ENCODE data around the gene MICA. TPM values are rescaled to one million over a fixed set of nuclear protein-coding genes. Genes with fewer than 3 reads are reported as not detected.

Gene MICA
- not detected for polyA plus RNA-seq (2012; ENCODE audit: insufficient read depth, insufficient read length, low read depth)

GRCh38 chr6:31403283-31404060 is at the start of gene MICA:
TSS of gene MICA (plus strand) at chr6:31403595. CDS start at chr6:31403633, 38 bp downstream.
- TF ChIP-seq, protein P1, sequence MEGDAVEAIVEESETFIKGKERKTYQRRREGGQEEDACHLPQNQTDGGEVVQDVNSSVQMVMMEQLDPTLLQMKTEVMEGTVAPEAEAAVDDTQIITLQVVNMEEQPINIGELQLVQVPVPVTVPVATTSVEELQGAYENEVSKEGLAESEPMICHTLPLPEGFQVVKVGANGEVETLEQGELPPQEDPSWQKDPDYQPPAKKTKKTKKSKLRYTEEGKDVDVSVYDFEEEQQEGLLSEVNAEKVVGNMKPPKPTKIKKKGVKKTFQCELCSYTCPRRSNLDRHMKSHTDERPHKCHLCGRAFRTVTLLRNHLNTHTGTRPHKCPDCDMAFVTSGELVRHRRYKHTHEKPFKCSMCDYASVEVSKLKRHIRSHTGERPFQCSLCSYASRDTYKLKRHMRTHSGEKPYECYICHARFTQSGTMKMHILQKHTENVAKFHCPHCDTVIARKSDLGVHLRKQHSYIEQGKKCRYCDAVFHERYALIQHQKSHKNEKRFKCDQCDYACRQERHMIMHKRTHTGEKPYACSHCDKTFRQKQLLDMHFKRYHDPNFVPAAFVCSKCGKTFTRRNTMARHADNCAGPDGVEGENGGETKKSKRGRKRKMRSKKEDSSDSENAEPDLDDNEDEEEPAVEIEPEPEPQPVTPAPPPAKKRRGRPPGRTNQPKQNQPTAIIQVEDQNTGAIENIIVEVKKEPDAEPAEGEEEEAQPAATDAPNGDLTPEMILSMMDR (IDR thresholded peaks at IDR 0.05; ENCODE audit: low read depth, low read length), result no peak

GRCh38 chr6:31354158-31354863 is 49.1 kb upstream of the MICA start:
- H3K27me3 ChIP-seq, result peaks cover 26% of the 10 kb centered on the region
- no peaks in the 10 kb centered on the region for H3K36me3 ChIP-seq
- H3K9me3 ChIP-seq, result no peaks in the 10 kb centered on the region
- no peak for DNase-seq
- TF ChIP-seq, protein P1 (IDR thresholded peaks at IDR 0.05; ENCODE audit: low read depth, low read length), result no peak
- H3K4me3 ChIP-seq (ENCODE audit: low read depth, low read length), result no peak overlapping the region
- no peaks in the 10 kb centered on the region for H3K4me1 ChIP-seq

More at GRCh38 chr6:31403283-31404060, at the start of gene MICA:
- Histone ChIP-seq H3K4me1 (no peaks in the 10 kb centered on the region), H3K9me3 (no peaks in the 10 kb centered on the region), H3K4me3 (ENCODE audit: low read depth, low read length) (no peak within 1 kb of the TSS), H3K27me3 (peaks cover 62% of the 10 kb centered on the region), H3K36me3 (no peaks in the 10 kb centered on the region)
- peak; percentile 21 for DNase-seq

DNA sequence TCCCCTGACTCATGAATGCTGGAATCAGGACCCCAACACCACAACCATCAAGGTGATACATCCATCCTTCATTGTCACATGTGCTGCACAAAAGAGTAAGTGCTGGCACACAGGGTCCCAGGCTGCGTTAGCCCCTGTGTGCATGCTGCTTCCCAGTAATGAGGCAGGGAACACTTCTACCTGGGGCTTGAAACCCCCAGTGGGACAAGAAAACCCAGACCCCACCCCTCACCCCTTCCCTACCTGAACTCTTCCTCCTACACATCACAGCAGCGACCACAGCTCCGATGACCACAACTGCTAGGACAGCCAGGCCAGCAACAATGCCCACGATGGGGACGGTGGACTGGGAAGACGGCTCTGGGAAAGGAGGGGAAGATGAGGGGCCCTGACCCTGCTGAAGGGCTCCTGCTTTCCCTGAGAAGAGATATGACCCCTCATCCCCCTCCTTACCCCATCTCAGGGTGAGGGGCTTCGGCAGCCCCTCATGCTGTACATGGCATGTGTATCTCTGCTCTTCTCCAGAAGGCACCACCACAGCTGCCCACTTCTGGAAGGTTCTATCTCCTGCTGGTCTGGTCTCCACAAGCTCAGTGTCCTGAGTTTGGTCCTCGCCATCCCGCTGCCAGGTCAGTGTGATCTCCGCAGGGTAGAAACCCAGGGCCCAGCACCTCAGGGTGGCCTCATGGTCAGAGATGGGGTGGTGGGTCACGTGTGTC is 48.4 kb upstream of the MICA start:
- H3K4me1 ChIP-seq, result no peaks in the 10 kb centered on the region
- TF ChIP-seq, protein P1 (IDR thresholded peaks at IDR 0.05; ENCODE audit: low read depth, low read length), result no peak
- no peaks in the 10 kb centered on the region for H3K36me3 ChIP-seq
- no peaks in the 10 kb centered on the region for H3K9me3 ChIP-seq
- no peak overlapping the region for H3K4me3 ChIP-seq (ENCODE audit: low read depth, low read length)
- peaks cover 19% of the 10 kb centered on the region for H3K27me3 ChIP-seq
- DNase-seq, result no peak

- DNase-seq, result no peak
- Histone ChIP-seq H3K36me3 (no peaks in the 10 kb centered on the region), H3K9me3 (no peaks in the 10 kb centered on the region), H3K4me3 (ENCODE audit: low read depth, low read length) (no peak overlapping the region), H3K27me3 (peaks cover 18% of the 10 kb centered on the region), H3K4me1 (no peaks in the 10 kb centered on the region)
- TF ChIP-seq, protein P1 (IDR thresholded peaks at IDR 0.05; ENCODE audit: low read depth, low read length), result no peak
Observed at GRCh38 chr6:31355583-31355948, 47.8 kb upstream of the MICA start.

DNA sequence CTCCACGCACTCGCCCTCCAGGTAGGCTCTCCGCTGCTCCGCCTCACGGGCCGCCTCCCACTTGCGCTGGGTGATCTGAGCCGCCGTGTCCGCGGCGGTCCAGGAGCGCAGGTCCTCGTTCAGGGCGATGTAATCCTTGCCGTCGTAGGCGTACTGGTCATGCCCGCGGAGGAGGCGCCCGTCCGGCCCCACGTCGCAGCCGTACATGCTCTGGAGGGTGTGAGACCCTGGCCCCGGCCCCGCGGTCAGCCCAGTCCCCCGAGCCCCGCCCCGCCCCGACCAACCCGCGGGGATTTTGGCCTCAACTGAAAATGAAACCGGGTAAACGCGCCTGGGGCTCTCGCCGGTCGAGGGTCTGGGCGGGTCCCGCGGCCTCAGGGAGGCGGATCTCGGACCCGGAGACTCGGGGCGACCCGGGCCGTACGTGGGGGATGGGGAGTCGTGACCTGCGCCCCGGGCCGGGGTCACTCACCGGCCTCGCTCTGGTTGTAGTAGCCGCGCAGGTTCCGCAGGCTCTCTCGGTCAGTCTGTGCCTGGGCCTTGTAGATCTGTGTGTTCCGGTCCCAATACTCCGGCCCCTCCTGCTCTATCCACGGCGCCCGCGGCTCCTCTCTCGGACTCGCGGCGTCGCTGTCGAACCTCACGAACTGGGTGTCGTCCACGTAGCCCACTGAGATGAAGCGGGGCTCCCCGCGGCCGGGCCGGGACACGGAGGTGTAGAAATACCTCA is 47.0 kb upstream of the MICA start:
- TF ChIP-seq, protein P1 (IDR thresholded peaks at IDR 0.05; ENCODE audit: low read depth, low read length), result no peak
- Histone ChIP-seq H3K36me3 (no peaks in the 10 kb centered on the region), H3K27me3 (peaks cover 16% of the 10 kb centered on the region), H3K4me3 (ENCODE audit: low read depth, low read length) (no peak overlapping the region), H3K4me1 (no peaks in the 10 kb centered on the region), H3K9me3 (no peaks in the 10 kb centered on the region)
- DNase-seq, result no peak

Measured in BE2C (cell line).